HAP-1 (cell line): Measurements from ENCODE around the gene AIG1.

Experiments
- DNase-seq, 2 experiments: peaks; one replicate each; pipeline ENCODE4 v3.0.0-alpha.2; 2016 to 2020; ENCODE audit warnings: low spot score in 2 of 2
- H3K27me3 ChIP-seq: fragments of 250-450 bp; sonication (Bioruptor Pico); 2 replicates; pipeline ENCODE4 v1.5.1; 2020; ENCODE audit warnings: low read depth, mild to moderate bottlenecking, moderate library complexity
- H3K36me3 ChIP-seq: fragments of 250-450 bp; sonication (Bioruptor Pico); replicated peaks from 2 replicates; pipeline ENCODE4 v1.5.1; 2020; ENCODE audit warnings: mild to moderate bottlenecking
- H3K4me1 ChIP-seq: fragments of 250-450 bp; sonication (Bioruptor Pico); 2 replicates; pipeline ENCODE4 v1.5.1; 2020; ENCODE audit warnings: mild to moderate bottlenecking
- H3K4me3 ChIP-seq: fragments of 250-450 bp; sonication (Bioruptor Pico); 2 replicates; pipeline ENCODE4 v1.5.1; 2020; ENCODE audit warnings: mild to moderate bottlenecking, moderate library complexity
- H3K9me3 ChIP-seq: fragments of 250-450 bp; sonication (Bioruptor Pico); 2 replicates; pipeline ENCODE4 v1.5.1; 2020; ENCODE audit warnings: mild to moderate bottlenecking, moderate library complexity
- in situ Hi-C: fragments of 300-500 bp; cut with MboI; formaldehyde crosslinking; loops from 3 replicates; pipeline ENCODE4 v1.14.3; 2020; ENCODE audit warnings: low sequenced_read_pairs, inconsistent platforms, mixed read lengths

Gene AIG1

DNA sequence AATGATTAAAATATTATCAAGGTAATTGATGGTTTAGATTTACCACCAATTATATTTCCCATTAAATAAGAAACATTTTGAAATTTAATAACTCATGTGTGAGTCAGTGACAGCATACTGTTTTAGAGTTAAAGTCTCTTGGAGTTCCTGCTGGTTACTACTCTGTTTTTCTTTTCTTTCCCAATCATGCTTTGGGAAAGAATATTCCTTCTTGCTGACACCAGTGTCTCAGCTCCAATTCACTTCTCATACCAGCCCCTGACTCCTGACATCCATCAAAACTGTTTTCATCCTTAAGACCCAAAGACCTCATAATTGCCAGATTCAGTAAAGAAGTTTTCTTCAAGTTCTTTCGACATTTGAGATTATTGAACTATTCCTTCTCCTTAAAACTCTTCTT is 50.3 kb downstream of the AIG1 start:
- Histone ChIP-seq H3K4me1 (no peaks in the 10 kb centered on the region; the same call in 1 of the 2 replicates), H3K9me3 (no peaks in the 10 kb centered on the region), H3K27me3 (no peaks in the 10 kb centered on the region), H3K4me3 (no peak overlapping the region), H3K36me3 (no peaks in the 10 kb centered on the region)
- in situ Hi-C loops, result no loop called here
- DNase-seq, result no peak

- Histone ChIP-seq H3K9me3 (no peaks in the 10 kb centered on the region), H3K4me3 (no peak overlapping the region), H3K4me1 (no peaks in the 10 kb centered on the region; the same call in 1 of the 2 replicates), H3K36me3 (no peaks in the 10 kb centered on the region), H3K27me3 (no peaks in the 10 kb centered on the region)
- in situ Hi-C loops, result no loop called here
- no peak for DNase-seq
These were observed 50.8 kb downstream of the AIG1 start for GRCh38 chr6:143111443-143111842.

GRCh38 chr6:143112084-143112768 is 51.5 kb downstream of the AIG1 start:
- no peaks in the 10 kb centered on the region for H3K27me3 ChIP-seq
- H3K4me1 ChIP-seq, result no peaks in the 10 kb centered on the region; the same call in 1 of the 2 replicates
- H3K9me3 ChIP-seq, result no peaks in the 10 kb centered on the region
- in situ Hi-C loops, result no loop called here
- no peak for DNase-seq
- no peak overlapping the region for H3K4me3 ChIP-seq
- H3K36me3 ChIP-seq, result no peaks in the 10 kb centered on the region

- Histone ChIP-seq H3K4me1 (no peaks in the 10 kb centered on the region; the same call in 1 of the 2 replicates), H3K27me3 (no peaks in the 10 kb centered on the region), H3K4me3 (no peak overlapping the region), H3K36me3 (no peaks in the 10 kb centered on the region), H3K9me3 (no peaks in the 10 kb centered on the region)
- no peak for DNase-seq
- in situ Hi-C loops, result no loop called here
These were observed 52.1 kb downstream of the AIG1 start for GRCh38 chr6:143112837-143113236.

GRCh38 chr6:143115728-143116127 is 55.0 kb downstream of the AIG1 start:
- no peak for DNase-seq
- no peaks in the 10 kb centered on the region; the same call in 1 of the 2 replicates for H3K9me3 ChIP-seq
- no peaks in the 10 kb centered on the region for H3K36me3 ChIP-seq
- in situ Hi-C loops, result no loop called here
- H3K27me3 ChIP-seq, result no peaks in the 10 kb centered on the region
- no peaks in the 10 kb centered on the region; the same call in 1 of the 2 replicates for H3K4me1 ChIP-seq
- H3K4me3 ChIP-seq, result no peak overlapping the region

GRCh38 chr6:143117108-143117507 is 56.4 kb downstream of the AIG1 start:
- in situ Hi-C loops, result no loop called here
- H3K9me3 ChIP-seq, result no peaks in the 10 kb centered on the region; the same call in 1 of the 2 replicates

GRCh38 chr6:143119260-143119659 is 58.6 kb downstream of the AIG1 start:
- no peak overlapping the region for H3K4me3 ChIP-seq
- in situ Hi-C loops, result no loop called here
- H3K36me3 ChIP-seq, result no peaks in the 10 kb centered on the region
- H3K9me3 ChIP-seq, result no peaks in the 10 kb centered on the region; the same call in 1 of the 2 replicates
- no peaks in the 10 kb centered on the region for H3K27me3 ChIP-seq
- H3K4me1 ChIP-seq, result no peaks in the 10 kb centered on the region; the same call in 1 of the 2 replicates
- no peak for DNase-seq

More at GRCh38 chr6:143117108-143117507, 56.4 kb downstream of the AIG1 start:
- DNase-seq, result no peak
- H3K4me1 ChIP-seq, result no peaks in the 10 kb centered on the region; the same call in 1 of the 2 replicates
- no peaks in the 10 kb centered on the region for H3K27me3 ChIP-seq
- H3K4me3 ChIP-seq, result no peak overlapping the region
- H3K36me3 ChIP-seq, result no peaks in the 10 kb centered on the region

DNA sequence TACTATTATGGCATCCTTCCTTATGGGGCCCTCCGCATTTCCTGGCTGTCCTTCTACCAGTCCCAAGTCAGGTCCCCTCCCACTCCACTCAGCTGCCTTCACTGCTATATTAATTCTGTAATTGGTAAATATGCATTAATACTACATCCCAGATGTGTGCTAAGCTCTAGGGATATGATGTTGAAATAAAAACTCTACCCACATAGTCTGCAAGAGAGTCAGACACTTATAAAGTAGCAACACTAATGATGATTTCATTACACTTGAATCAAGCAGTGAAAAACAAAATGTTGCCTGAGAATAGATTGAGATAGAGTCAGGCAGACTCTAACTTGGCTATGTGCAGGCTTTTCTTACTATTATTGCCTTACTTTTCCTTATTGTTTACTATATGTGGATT is 62.4 kb downstream of the AIG1 start:
- no peak for DNase-seq
- no peaks in the 10 kb centered on the region for H3K36me3 ChIP-seq
- in situ Hi-C loops, result no loop called here
- H3K27me3 ChIP-seq, result no peaks in the 10 kb centered on the region
- no peaks in the 10 kb centered on the region; the same call in 1 of the 2 replicates for H3K9me3 ChIP-seq
- no peaks in the 10 kb centered on the region for H3K4me1 ChIP-seq
- H3K4me3 ChIP-seq, result no peak overlapping the region

DNA sequence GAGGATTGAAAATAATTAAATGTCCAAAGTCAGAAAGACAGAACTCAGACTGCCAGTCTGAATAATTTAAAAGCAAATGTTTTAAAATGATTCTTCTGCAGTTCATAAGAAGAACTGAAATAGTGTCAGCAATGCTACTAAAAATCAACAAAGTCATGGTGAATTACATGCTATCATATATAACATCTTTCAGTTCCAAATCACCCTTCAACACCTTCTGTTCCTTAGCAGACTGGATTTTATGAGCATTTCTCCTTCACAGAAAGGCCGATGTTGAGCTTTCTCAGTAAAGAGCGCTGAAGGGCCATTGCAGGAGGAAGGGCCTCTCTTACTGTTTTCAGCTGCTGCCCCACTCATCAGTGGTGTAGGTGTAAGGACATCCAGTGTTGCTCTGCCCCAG is 63.3 kb downstream of the AIG1 start:
- in situ Hi-C loops, result no loop called here
- no peaks in the 10 kb centered on the region for H3K4me1 ChIP-seq
- no peaks in the 10 kb centered on the region for H3K27me3 ChIP-seq
- H3K4me3 ChIP-seq, result no peak overlapping the region
- no peaks in the 10 kb centered on the region; the same call in 1 of the 2 replicates for H3K9me3 ChIP-seq
- no peaks in the 10 kb centered on the region for H3K36me3 ChIP-seq
- no peak for DNase-seq

DNA sequence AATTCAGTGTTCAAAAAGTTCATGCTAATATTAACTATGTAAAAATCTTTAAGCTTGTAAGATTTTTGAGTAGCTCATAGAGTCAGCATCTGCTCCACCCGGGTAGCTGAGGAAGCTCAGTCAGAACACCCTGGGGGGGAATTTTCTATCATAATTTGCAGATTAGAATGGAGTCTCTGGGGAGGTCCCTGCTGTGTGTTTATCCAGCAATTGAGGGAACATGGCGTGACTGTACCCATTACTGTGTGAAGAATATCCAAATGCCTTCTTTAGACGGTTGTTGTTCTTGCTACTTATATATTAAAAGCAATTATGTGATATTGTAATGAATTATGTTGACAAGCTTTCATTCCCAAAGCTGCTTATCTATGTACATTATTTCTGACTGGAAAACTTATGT is 64.8 kb downstream of the AIG1 start:
- no peaks in the 10 kb centered on the region for H3K36me3 ChIP-seq

GRCh38 chr6:143125864-143126573 is 65.3 kb downstream of the AIG1 start:
- in situ Hi-C loops, result no loop called here
- no peak overlapping the region for H3K4me3 ChIP-seq
- H3K36me3 ChIP-seq, result no peaks in the 10 kb centered on the region
- H3K4me1 ChIP-seq, result no peaks in the 10 kb centered on the region
- no peaks in the 10 kb centered on the region; the same call in 1 of the 2 replicates for H3K9me3 ChIP-seq
- H3K27me3 ChIP-seq, result no peaks in the 10 kb centered on the region
- no peak for DNase-seq

More for the DNA sequence above, 64.8 kb downstream of the AIG1 start:
- in situ Hi-C loops, result no loop called here
- Histone ChIP-seq H3K4me1 (no peaks in the 10 kb centered on the region), H3K4me3 (no peak overlapping the region), H3K9me3 (no peaks in the 10 kb centered on the region; the same call in 1 of the 2 replicates), H3K27me3 (no peaks in the 10 kb centered on the region)
- no peak for DNase-seq

DNA sequence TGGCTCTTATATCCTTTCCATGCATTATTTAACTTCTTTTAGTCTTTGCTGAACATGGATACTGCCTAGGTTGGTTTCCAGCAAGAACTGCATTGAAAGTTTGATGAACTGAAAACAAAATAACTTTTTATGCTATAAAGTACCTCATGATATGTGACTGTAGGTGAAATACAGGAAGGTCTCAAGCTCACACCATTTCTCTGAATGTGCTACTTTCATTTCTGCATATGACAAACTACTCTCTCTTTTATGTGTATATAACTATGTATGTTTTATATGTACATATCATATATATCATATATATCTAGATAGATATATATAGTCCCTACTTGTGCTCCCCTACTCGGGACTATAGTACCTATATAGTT is 65.9 kb downstream of the AIG1 start:
- Histone ChIP-seq H3K27me3 (no peaks in the 10 kb centered on the region), H3K36me3 (no peaks in the 10 kb centered on the region), H3K4me3 (no peak overlapping the region), H3K9me3 (no peaks in the 10 kb centered on the region), H3K4me1 (no peaks in the 10 kb centered on the region)
- in situ Hi-C loops, result no loop called here
- no peak for DNase-seq

- Histone ChIP-seq H3K27me3 (no peaks in the 10 kb centered on the region), H3K4me3 (no peak overlapping the region), H3K4me1 (no peaks in the 10 kb centered on the region), H3K9me3 (no peaks in the 10 kb centered on the region), H3K36me3 (no peaks in the 10 kb centered on the region)
- in situ Hi-C loops, result no loop called here
- DNase-seq, result no peak
These were observed 67.4 kb downstream of the AIG1 start for GRCh38 chr6:143127941-143128680.

GRCh38 chr6:143128681-143129015 is 68.0 kb downstream of the AIG1 start:
- in situ Hi-C loops, result no loop called here
- DNase-seq, result no peak
- H3K36me3 ChIP-seq, result no peaks in the 10 kb centered on the region
- no peak overlapping the region for H3K4me3 ChIP-seq
- no peaks in the 10 kb centered on the region for H3K9me3 ChIP-seq
- H3K27me3 ChIP-seq, result no peaks in the 10 kb centered on the region
- H3K4me1 ChIP-seq, result no peaks in the 10 kb centered on the region
